SK-N-SH treated with all-trans-retinoic acid at 6 μM for 48 hours (cell line): ENCODE results near the gene MYO15B.

Experiments
- ARNTL ChIP-seq: fragments of 450-650 bp; formaldehyde crosslinking; IDR thresholded peaks from 2 replicates; pipeline ENCODE4 v1.5.0; 2020; ENCODE audit warnings: low read depth, mild to moderate bottlenecking, moderate library complexity, borderline replicate concordance
- GLIS3 ChIP-seq: fragments of 250-450 bp; sonication (Bioruptor Pico); IDR thresholded peaks from 2 replicates; pipeline ENCODE4 v1.5.0; 2020; ENCODE audit warnings: mild to moderate bottlenecking, moderate library complexity
- OSR1 ChIP-seq: fragments of 250-450 bp; sonication (Bioruptor Pico); IDR thresholded peaks from 2 replicates; pipeline ENCODE4 v1.8.0; 2022; ENCODE audit warnings: moderate library complexity, mild to moderate bottlenecking, inconsistent platforms
- PPARA ChIP-seq: fragments of 250-450 bp; sonication (Bioruptor Pico); IDR thresholded peaks from 2 replicates; pipeline ENCODE4 v1.5.0; 2020; ENCODE audit warnings: mild to moderate bottlenecking, borderline replicate concordance
- ZC3H10 ChIP-seq: fragments of 250-450 bp; sonication (Bioruptor Pico); IDR thresholded peaks from 2 replicates; pipeline ENCODE4 v1.5.1; 2021; ENCODE audit warnings: mild to moderate bottlenecking, moderate library complexity
- ZFP3 ChIP-seq: fragments of 250-450 bp; sonication (Bioruptor Pico); IDR thresholded peaks from 2 replicates; pipeline ENCODE4 v1.5.0; 2020; ENCODE audit warnings: mild to moderate bottlenecking, moderate library complexity
- ZNF8 ChIP-seq: fragments of 450-650 bp; formaldehyde crosslinking; IDR thresholded peaks from 2 replicates; pipeline ENCODE4 v1.5.0; 2020; ENCODE audit warnings: mild to moderate bottlenecking, moderate library complexity
- TF ChIP-seq, protein P1 (sequence below): fragments of 250-450 bp; sonication (Bioruptor Pico); IDR thresholded peaks from 2 replicates; pipeline ENCODE4 v1.8.0; 2020; ENCODE audit warnings: mild to moderate bottlenecking, moderate library complexity, borderline replicate concordance
- TF ChIP-seq, protein P2 (sequence below): fragments of 250-450 bp; sonication (Bioruptor Pico); IDR thresholded peaks from 2 replicates; pipeline ENCODE4 v1.5.1; 2020; ENCODE audit warnings: low read depth, mild to moderate bottlenecking, moderate library complexity

DNA sequence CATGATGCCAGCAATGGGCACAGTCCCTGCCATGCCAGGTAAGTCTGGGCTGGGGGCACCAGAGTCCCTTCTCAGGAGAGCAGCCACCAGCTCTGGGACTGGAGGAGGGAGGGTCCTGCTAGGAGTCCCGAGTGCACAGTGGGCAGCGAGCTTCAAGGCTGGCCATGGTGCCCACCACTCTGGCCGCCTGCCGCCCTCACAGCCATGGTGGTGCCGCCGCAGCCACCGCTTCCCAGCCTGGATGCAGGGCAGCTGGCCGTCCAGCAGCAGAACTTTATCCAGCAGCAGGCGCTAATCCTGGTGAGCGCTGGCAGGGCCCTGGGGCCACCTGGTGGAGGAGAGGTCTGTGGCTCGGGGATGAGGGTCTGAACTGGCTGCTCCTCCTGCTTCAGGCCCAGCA lies 27.7 kb downstream of the MYO15B start:
- TF ChIP-seq, protein P1, sequence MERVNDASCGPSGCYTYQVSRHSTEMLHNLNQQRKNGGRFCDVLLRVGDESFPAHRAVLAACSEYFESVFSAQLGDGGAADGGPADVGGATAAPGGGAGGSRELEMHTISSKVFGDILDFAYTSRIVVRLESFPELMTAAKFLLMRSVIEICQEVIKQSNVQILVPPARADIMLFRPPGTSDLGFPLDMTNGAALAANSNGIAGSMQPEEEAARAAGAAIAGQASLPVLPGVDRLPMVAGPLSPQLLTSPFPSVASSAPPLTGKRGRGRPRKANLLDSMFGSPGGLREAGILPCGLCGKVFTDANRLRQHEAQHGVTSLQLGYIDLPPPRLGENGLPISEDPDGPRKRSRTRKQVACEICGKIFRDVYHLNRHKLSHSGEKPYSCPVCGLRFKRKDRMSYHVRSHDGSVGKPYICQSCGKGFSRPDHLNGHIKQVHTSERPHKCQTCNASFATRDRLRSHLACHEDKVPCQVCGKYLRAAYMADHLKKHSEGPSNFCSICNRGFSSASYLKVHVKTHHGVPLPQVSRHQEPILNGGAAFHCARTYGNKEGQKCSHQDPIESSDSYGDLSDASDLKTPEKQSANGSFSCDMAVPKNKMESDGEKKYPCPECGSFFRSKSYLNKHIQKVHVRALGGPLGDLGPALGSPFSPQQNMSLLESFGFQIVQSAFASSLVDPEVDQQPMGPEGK, result no peak
- TF ChIP-seq, protein P2, sequence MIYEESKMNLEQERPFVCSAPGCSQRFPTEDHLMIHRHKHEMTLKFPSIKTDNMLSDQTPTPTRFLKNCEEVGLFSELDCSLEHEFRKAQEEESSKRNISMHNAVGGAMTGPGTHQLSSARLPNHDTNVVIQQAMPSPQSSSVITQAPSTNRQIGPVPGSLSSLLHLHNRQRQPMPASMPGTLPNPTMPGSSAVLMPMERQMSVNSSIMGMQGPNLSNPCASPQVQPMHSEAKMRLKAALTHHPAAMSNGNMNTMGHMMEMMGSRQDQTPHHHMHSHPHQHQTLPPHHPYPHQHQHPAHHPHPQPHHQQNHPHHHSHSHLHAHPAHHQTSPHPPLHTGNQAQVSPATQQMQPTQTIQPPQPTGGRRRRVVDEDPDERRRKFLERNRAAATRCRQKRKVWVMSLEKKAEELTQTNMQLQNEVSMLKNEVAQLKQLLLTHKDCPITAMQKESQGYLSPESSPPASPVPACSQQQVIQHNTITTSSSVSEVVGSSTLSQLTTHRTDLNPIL, result no peak
- TF ChIP-seq ZNF8 (CRISPR knock-in tag) (no peak), ZFP3 (CRISPR knock-in tag) (no peak), ARNTL (CRISPR knock-in tag) (no peak), PPARA (CRISPR knock-in tag) (no peak), OSR1 (CRISPR knock-in tag) (no peak), GLIS3 (no peak), ZC3H10 (no peak)
